ENCODE data around the gene FAAP20. TPM values are rescaled to one million over a fixed set of nuclear protein-coding genes. Genes with fewer than 3 reads are reported as not detected.

FAAP20 gene
- total RNA-seq, 2 experiments from 2014 or later = 64.7 to 71.7 TPM

GRCh38 chr1:2166695-2167094 lies 27.9 kb downstream of the FAAP20 start:
- Mint-ChIP-seq H3K36me3 (ENCODE audit: low read depth) (peaks cover 7% of the 10 kb centered on the region), H3K9me3 (no peaks in the 10 kb centered on the region), H3K27me3 (no peaks in the 10 kb centered on the region), H3K27ac (no peak overlapping the region), H3K4me3 (no peak overlapping the region), H3K4me1 (ENCODE audit: low read depth) (peaks cover 10% of the 10 kb centered on the region)
- intact Hi-C loops (cut with micrococcal nuclease) = no loop called here
- TF ChIP-seq, protein P1, sequence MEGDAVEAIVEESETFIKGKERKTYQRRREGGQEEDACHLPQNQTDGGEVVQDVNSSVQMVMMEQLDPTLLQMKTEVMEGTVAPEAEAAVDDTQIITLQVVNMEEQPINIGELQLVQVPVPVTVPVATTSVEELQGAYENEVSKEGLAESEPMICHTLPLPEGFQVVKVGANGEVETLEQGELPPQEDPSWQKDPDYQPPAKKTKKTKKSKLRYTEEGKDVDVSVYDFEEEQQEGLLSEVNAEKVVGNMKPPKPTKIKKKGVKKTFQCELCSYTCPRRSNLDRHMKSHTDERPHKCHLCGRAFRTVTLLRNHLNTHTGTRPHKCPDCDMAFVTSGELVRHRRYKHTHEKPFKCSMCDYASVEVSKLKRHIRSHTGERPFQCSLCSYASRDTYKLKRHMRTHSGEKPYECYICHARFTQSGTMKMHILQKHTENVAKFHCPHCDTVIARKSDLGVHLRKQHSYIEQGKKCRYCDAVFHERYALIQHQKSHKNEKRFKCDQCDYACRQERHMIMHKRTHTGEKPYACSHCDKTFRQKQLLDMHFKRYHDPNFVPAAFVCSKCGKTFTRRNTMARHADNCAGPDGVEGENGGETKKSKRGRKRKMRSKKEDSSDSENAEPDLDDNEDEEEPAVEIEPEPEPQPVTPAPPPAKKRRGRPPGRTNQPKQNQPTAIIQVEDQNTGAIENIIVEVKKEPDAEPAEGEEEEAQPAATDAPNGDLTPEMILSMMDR (IDR thresholded peaks at IDR 0.05) = no peak
- POLR2A ChIA-PET = no interaction called here
- CTCF ChIA-PET = no interaction called here
- no peak for ATAC-seq
- DNase-seq = no peak

GRCh38 chr1:2166254-2166653 lies 28.3 kb downstream of the FAAP20 start:
- peaks cover 7% of the 10 kb centered on the region for H3K36me3 Mint-ChIP-seq (ENCODE audit: low read depth)
- DNase-seq = no peak
- ChIA-PET CTCF (no interaction called here), POLR2A (no interaction called here)
- no peaks in the 10 kb centered on the region for H3K9me3 Mint-ChIP-seq
- H3K4me1 Mint-ChIP-seq (ENCODE audit: low read depth) = peaks cover 10% of the 10 kb centered on the region
- H3K27ac Mint-ChIP-seq = no peak overlapping the region
- H3K27me3 Mint-ChIP-seq = no peaks in the 10 kb centered on the region
- ATAC-seq = no peak
- TF ChIP-seq, protein P1 (IDR thresholded peaks at IDR 0.05) = no peak
- intact Hi-C loops (cut with micrococcal nuclease) = no loop called here
- H3K4me3 Mint-ChIP-seq = no peak overlapping the region

DNA sequence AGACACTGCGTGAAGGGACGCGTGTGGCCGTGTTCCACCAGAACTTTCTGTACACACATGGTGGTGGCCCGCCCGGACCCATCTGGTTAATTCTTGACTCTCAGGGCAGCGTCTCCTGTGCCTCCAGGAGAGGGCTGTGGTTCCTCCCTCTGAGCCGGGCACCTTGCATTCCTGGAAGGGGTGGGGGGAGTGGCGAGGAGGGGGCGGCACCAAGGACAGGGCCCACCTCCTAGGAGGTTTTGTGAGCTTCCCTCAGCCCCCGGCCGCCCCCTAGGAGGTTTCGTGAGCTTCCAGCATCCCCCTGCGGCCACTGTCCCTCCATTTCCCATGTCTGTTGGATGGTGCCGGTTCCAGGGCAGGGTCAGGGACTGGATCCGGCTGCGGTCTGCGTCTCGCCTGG lies 28.9 kb downstream of the FAAP20 start:
- Mint-ChIP-seq H3K4me3 (no peak overlapping the region), H3K27ac (no peak overlapping the region)

DNA sequence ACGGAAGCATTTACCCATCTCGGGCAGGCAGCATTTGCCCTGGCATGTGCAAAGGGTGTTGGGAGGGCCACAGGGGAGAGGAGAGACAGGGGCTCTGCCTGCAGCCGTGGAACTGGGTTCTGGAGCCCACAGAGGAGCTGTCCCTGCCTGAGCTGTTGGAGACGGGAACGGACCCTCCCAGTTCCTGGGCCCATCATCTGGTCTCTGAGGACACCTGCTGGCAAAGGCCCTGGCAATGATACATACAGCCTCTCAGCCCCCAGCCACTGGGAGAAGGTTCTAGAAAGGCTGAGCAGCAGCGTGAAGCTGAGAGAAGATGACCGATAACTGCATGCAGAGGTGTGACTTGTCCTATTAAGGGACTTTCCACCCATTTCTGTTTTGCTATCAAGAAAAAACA lies 31.4 kb downstream of the FAAP20 start:
- Mint-ChIP-seq H3K27me3 (no peaks in the 10 kb centered on the region), H3K4me3 (no peak overlapping the region), H3K27ac (no peak overlapping the region), H3K4me1 (ENCODE audit: low read depth) (peaks cover 11% of the 10 kb centered on the region), H3K36me3 (ENCODE audit: low read depth) (peaks cover 7% of the 10 kb centered on the region), H3K9me3 (no peaks in the 10 kb centered on the region)
- CTCF ChIA-PET = interaction anchor here (1.2 to 3.9 kb wide), 4 partner anchors 12 to 23 kb away, joined by 3 to 30 read pairs (median 6); no protein-coding TSS in a partner anchor
- intact Hi-C loops (cut with micrococcal nuclease) = no loop called here
- peak; percentile 51 for ATAC-seq
- POLR2A ChIA-PET = no interaction called here
- peak; percentile 46 for DNase-seq
- TF ChIP-seq, protein P1 (IDR thresholded peaks at IDR 0.05) = peak; percentile 28

More for the DNA sequence above, 28.9 kb downstream of the FAAP20 start:
- CTCF ChIA-PET = interaction anchor here (2.2 to 3.9 kb wide), 2 partner anchors 9 to 26 kb away, joined by 7 to 30 read pairs; no protein-coding TSS in a partner anchor
- TF ChIP-seq, protein P1 (IDR thresholded peaks at IDR 0.05) = no peak
- DNase-seq (no peak), ATAC-seq (no peak)
- intact Hi-C loops (cut with micrococcal nuclease) = no loop called here
- H3K4me1 Mint-ChIP-seq (ENCODE audit: low read depth) = peaks cover 10% of the 10 kb centered on the region
- peaks cover 7% of the 10 kb centered on the region for H3K36me3 Mint-ChIP-seq (ENCODE audit: low read depth)
- POLR2A ChIA-PET = no interaction called here
- no peaks in the 10 kb centered on the region for H3K27me3 Mint-ChIP-seq
- no peaks in the 10 kb centered on the region for H3K9me3 Mint-ChIP-seq

GRCh38 chr1:2160451-2161300 lies 33.9 kb downstream of the FAAP20 start:
- Mint-ChIP-seq H3K36me3 (ENCODE audit: low read depth) (peaks cover 7% of the 10 kb centered on the region), H3K27ac (no peak overlapping the region), H3K27me3 (no peaks in the 10 kb centered on the region), H3K4me1 (ENCODE audit: low read depth) (peaks cover 11% of the 10 kb centered on the region), H3K9me3 (no peaks in the 10 kb centered on the region), H3K4me3 (no peak overlapping the region)
- DNase-seq (no peak), ATAC-seq (no peak)
- POLR2A ChIA-PET = interaction anchor here (0.8 to 0.9 kb wide), 2 partner anchors 57 to 266 kb away, joined by 3 read pairs; no protein-coding TSS in a partner anchor
- intact Hi-C loops (cut with micrococcal nuclease) = no loop called here
- TF ChIP-seq, protein P1 (IDR thresholded peaks at IDR 0.05) = no peak
- CTCF ChIA-PET = interaction anchor here (0.9 to 1.3 kb wide), 2 partner anchors 21 to 70 kb away, joined by 3 read pairs; no protein-coding TSS in a partner anchor

Data from activated CD8-positive, alpha-beta T cell treated with anti-CD3 and anti-CD28 coated beads for 36 hours (primary cell).